ENCODE measurements around the gene NEK4. TPM values are rescaled to one million over a fixed set of nuclear protein-coding genes. Genes with fewer than 3 reads are reported as not detected.

The NEK4 gene
- total RNA-seq, 4 donors from 2014 or later: 16.4 to 25.6 (median 22.4) TPM

DNA sequence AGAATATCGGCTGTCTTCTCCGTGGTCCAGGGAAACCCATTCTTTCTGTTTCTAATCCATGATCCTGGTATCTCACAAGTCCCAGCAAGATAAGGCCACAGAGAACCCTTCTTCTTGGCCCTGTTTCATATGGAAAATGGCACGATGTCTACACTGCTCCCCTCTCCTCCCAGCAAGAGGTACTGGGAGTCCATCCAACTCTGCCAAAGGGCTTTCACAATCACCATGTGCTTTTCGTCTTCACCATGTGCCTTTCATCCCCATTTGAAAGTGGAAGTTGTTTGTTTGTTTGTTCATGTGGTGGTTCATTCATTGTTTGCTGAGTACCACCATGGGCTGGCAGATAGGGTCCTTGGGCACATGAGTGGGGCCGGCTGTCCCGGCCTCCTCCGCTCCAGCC lies 29.3 kb upstream of the NEK4 start:
- no peak overlapping the region for H3K27ac ChIP-seq
- no peaks in the 10 kb centered on the region for H3K27me3 ChIP-seq
- no peak overlapping the region for H3K4me3 ChIP-seq
- intact Hi-C loops (cut with DNase I; ENCODE audit: low total_unique reads): no loop called here
- no peaks in the 10 kb centered on the region for H3K9me3 ChIP-seq
- ATAC-seq (peak; percentile 49 to 63), DNase-seq (no peak)
- no peaks in the 10 kb centered on the region for H3K36me3 ChIP-seq
- in situ Hi-C loops (cut with MboI; ENCODE audit: low sequenced_read_pairs in 4 of 4): no loop called here
- H3K4me1 ChIP-seq: peaks cover 0 to 6% of the 10 kb centered on the region in 2 donors
- no peak for TF ChIP-seq POLR2A (IDR thresholded peaks at IDR 0.05)
- TF ChIP-seq CTCF (IDR thresholded peaks at IDR 0.05 in 4 of 5, conservative IDR thresholded peaks at IDR 0.05 in 1 of 5): no peak

GRCh38 chr3:52798978-52799476 lies 28.3 kb upstream of the NEK4 start:
- DNase-seq (no peak), ATAC-seq (peak in 1 of 2 donors; percentile 29)
- intact Hi-C loops (cut with DNase I; ENCODE audit: low total_unique reads): no loop called here
- peak in 3 of 5 experiments; percentile 17 to 37 (median 28) for TF ChIP-seq CTCF (IDR thresholded peaks at IDR 0.05 in 4 of 5, conservative IDR thresholded peaks at IDR 0.05 in 1 of 5)
- no peak for TF ChIP-seq POLR2A (IDR thresholded peaks at IDR 0.05)
- in situ Hi-C loops (cut with MboI; ENCODE audit: low sequenced_read_pairs in 4 of 4): no loop called here
- Histone ChIP-seq H3K9me3 (no peaks in the 10 kb centered on the region), H3K4me1 (peaks cover 0 to 6% of the 10 kb centered on the region in 2 donors), H3K4me3 (no peak overlapping the region), H3K27ac (no peak overlapping the region), H3K27me3 (no peaks in the 10 kb centered on the region), H3K36me3 (no peaks in the 10 kb centered on the region)

- H3K9me3 ChIP-seq: no peaks in the 10 kb centered on the region
- ATAC-seq (no peak), DNase-seq (no peak)
- no peak for TF ChIP-seq CTCF (IDR thresholded peaks at IDR 0.05 in 4 of 5, conservative IDR thresholded peaks at IDR 0.05 in 1 of 5)
- no peak for TF ChIP-seq POLR2A (IDR thresholded peaks at IDR 0.05)
- no peaks in the 10 kb centered on the region for H3K36me3 ChIP-seq
- H3K27me3 ChIP-seq: no peaks in the 10 kb centered on the region
- peaks cover 0 to 6% of the 10 kb centered on the region in 2 donors for H3K4me1 ChIP-seq
- in situ Hi-C loops (cut with MboI; ENCODE audit: low sequenced_read_pairs in 4 of 4): no loop called here
- no peak overlapping the region for H3K27ac ChIP-seq
- intact Hi-C loops (cut with DNase I; ENCODE audit: low total_unique reads): no loop called here
- H3K4me3 ChIP-seq: no peak overlapping the region
Measured at GRCh38 chr3:52798376-52798977, 27.7 kb upstream of the NEK4 start.

DNA sequence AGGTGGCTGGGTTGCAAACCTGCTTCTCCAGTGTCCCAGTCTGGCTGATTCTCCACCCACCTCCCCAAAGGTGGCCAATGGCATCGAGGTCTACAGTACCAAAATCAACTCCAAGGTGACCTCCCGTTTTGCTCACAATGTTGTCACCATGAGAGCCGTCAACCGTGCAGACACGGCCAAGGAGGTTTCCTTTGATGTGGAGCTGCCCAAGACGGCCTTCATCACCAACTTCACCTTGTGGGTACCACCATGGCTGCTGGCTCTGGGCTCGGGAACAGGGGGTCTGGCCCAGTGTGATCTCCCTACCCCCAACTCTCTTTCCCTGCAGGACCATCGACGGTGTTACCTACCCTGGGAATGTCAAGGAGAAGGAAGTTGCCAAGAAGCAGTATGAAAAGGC lies 25.7 kb upstream of the NEK4 start:
- Histone ChIP-seq H3K27ac (no peak overlapping the region), H3K36me3 (no peaks in the 10 kb centered on the region), H3K9me3 (no peaks in the 10 kb centered on the region), H3K27me3 (no peaks in the 10 kb centered on the region), H3K4me3 (no peak overlapping the region), H3K4me1 (peaks cover 0 to 6% of the 10 kb centered on the region in 2 donors)
- no peak for DNase-seq
- intact Hi-C loops (cut with DNase I; ENCODE audit: low total_unique reads) (no loop called here), in situ Hi-C loops (cut with MboI; ENCODE audit: low sequenced_read_pairs in 4 of 4) (no loop called here)
- ATAC-seq: no peak
- no peak for TF ChIP-seq CTCF (IDR thresholded peaks at IDR 0.05 in 4 of 5, conservative IDR thresholded peaks at IDR 0.05 in 1 of 5)
- no peak for TF ChIP-seq POLR2A (IDR thresholded peaks at IDR 0.05)
